ENCODE measurements around the gene HAUS1.
"Not testable (repeated sequence)": the region's sequence is repeated elsewhere in the genome, so short reads cannot be mapped to it uniquely, and the experiment has no call there.

Gene HAUS1

GRCh38 chr18:46097431-46097800 is 6.8 kb upstream of the HAUS1 start:
- H3K27ac ChIP-seq: peak overlapping the region; percentile 96
- TF ChIP-seq, protein P1, sequence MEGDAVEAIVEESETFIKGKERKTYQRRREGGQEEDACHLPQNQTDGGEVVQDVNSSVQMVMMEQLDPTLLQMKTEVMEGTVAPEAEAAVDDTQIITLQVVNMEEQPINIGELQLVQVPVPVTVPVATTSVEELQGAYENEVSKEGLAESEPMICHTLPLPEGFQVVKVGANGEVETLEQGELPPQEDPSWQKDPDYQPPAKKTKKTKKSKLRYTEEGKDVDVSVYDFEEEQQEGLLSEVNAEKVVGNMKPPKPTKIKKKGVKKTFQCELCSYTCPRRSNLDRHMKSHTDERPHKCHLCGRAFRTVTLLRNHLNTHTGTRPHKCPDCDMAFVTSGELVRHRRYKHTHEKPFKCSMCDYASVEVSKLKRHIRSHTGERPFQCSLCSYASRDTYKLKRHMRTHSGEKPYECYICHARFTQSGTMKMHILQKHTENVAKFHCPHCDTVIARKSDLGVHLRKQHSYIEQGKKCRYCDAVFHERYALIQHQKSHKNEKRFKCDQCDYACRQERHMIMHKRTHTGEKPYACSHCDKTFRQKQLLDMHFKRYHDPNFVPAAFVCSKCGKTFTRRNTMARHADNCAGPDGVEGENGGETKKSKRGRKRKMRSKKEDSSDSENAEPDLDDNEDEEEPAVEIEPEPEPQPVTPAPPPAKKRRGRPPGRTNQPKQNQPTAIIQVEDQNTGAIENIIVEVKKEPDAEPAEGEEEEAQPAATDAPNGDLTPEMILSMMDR (conservative IDR thresholded peaks at IDR 0.05): no peak

GRCh38 chr18:46097801-46098615 is 6.2 kb upstream of the HAUS1 start, which contains the start of gene ATP5F1A:
TSS of gene ATP5F1A (minus strand) at chr18:46098296. CDS start at chr18:46098231, 65 bp downstream.
- TF ChIP-seq, protein P1 (conservative IDR thresholded peaks at IDR 0.05): no peak

GRCh38 chr18:46098616-46098933 is 5.6 kb upstream of the HAUS1 start:
- TF ChIP-seq, protein P1 (conservative IDR thresholded peaks at IDR 0.05): no peak
- peak overlapping the region; percentile 96 for H3K27ac ChIP-seq

More at GRCh38 chr18:46097801-46098615, 6.2 kb upstream of the HAUS1 start, which contains the start of gene ATP5F1A:
- peak within 1 kb of the TSS; percentile 96 for H3K27ac ChIP-seq

- TF ChIP-seq, protein P1 (conservative IDR thresholded peaks at IDR 0.05): no peak
- no peak overlapping the region; the same call in 1 of the 2 replicates for H3K27ac ChIP-seq
Measured at GRCh38 chr18:46099463-46099862, 4.7 kb upstream of the HAUS1 start.

GRCh38 chr18:46109386-46109785 is 5.2 kb downstream of the HAUS1 start:
- TF ChIP-seq, protein P1 (conservative IDR thresholded peaks at IDR 0.05): no peak

GRCh38 chr18:46110406-46110805 is 6.2 kb downstream of the HAUS1 start:
- TF ChIP-seq, protein P1 (conservative IDR thresholded peaks at IDR 0.05): no peak
- H3K27ac ChIP-seq: no peak overlapping the region

More at GRCh38 chr18:46109386-46109785, 5.2 kb downstream of the HAUS1 start:
- no peak overlapping the region for H3K27ac ChIP-seq

GRCh38 chr18:46113751-46114150 is 9.6 kb downstream of the HAUS1 start:
- TF ChIP-seq, protein P1 (conservative IDR thresholded peaks at IDR 0.05): no peak
- no peak overlapping the region for H3K27ac ChIP-seq

DNA sequence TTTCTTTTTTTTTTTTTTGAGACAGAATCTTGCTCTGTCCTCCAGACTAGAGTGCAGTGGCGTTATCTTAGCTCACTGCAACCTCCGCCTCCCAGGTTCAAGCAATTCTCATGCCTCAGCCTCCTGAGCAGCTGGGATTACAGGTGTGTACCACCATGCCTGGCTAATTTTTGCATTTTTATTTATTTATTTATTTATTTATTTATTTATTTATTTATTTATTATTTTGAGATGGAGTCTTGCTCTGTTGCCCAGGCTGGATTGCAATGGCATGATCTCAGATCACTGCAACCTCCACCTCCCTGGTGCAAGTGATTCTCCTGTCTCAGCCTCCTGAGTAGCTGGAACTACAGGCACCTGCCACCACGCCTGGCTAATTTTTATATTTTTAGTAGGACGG is 22.4 kb downstream of the HAUS1 start:
- not testable (repeated sequence) for H3K27ac ChIP-seq
